Activated CD4-positive, alpha-beta T cell treated with anti-CD3 and anti-CD28 coated beads for 48 hours (primary cell): ENCODE data around the gene SLC36A3.

Source experiments
- DNase-seq: peaks from one replicate; pipeline ENCODE4 v3.0.0-alpha.2; 2020

The SLC36A3 gene

GRCh38 chr5:151298063-151298855, 5.3 kb downstream of the SLC36A3 start:
- DNase-seq, result peak; percentile 19

- DNase-seq, result no peak
Measured at GRCh38 chr5:151296974-151297373, 6.6 kb downstream of the SLC36A3 start.

GRCh38 chr5:151296478-151296830, 7.1 kb downstream of the SLC36A3 start:
- no peak for DNase-seq

GRCh38 chr5:151295791-151296477, 7.6 kb downstream of the SLC36A3 start:
- DNase-seq, result no peak

GRCh38 chr5:151295138-151295537, 8.4 kb downstream of the SLC36A3 start:
- DNase-seq, result no peak

GRCh38 chr5:151293624-151294023, 9.9 kb downstream of the SLC36A3 start:
- no peak for DNase-seq

GRCh38 chr5:151288180-151288579, 15.4 kb downstream of the SLC36A3 start:
- no peak for DNase-seq

GRCh38 chr5:151286246-151286645, 17.3 kb downstream of the SLC36A3 start:
- no peak for DNase-seq

GRCh38 chr5:151285683-151286082, 17.9 kb downstream of the SLC36A3 start:
- no peak for DNase-seq

GRCh38 chr5:151284392-151284967, 19.1 kb downstream of the SLC36A3 start:
- peak; percentile 25 for DNase-seq

- DNase-seq, result no peak
Measured at GRCh38 chr5:151283120-151283825, 20.3 kb downstream of the SLC36A3 start.

- DNase-seq, result no peak
Measured at GRCh38 chr5:151281001-151281639, 22.4 kb downstream of the SLC36A3 start.

GRCh38 chr5:151280443-151280842, 23.1 kb downstream of the SLC36A3 start:
- no peak for DNase-seq

GRCh38 chr5:151278845-151279244, 24.7 kb downstream of the SLC36A3 start:
- DNase-seq, result no peak

- no peak for DNase-seq
Measured at GRCh38 chr5:151275803-151276202, 27.8 kb downstream of the SLC36A3 start.

GRCh38 chr5:151274666-151275065, 28.9 kb downstream of the SLC36A3 start:
- no peak for DNase-seq

- DNase-seq, result no peak
Measured at GRCh38 chr5:151271336-151271735, 32.2 kb downstream of the SLC36A3 start.

GRCh38 chr5:151270599-151270998, 33.0 kb downstream of the SLC36A3 start:
- DNase-seq, result no peak

- no peak for DNase-seq
Measured at GRCh38 chr5:151267491-151268260, 35.9 kb downstream of the SLC36A3 start.

- DNase-seq, result peak; percentile 43
Measured at GRCh38 chr5:151264113-151264512, 39.5 kb downstream of the SLC36A3 start.

- no peak for DNase-seq
Measured at GRCh38 chr5:151262532-151262931, 41.0 kb downstream of the SLC36A3 start.

GRCh38 chr5:151259931-151260330, 43.6 kb downstream of the SLC36A3 start:
- DNase-seq, result no peak
